Measurements from ENCODE around the gene KDELR3. TPM values are rescaled to one million over a fixed set of nuclear protein-coding genes. Genes with fewer than 3 reads are reported as not detected.

Gene KDELR3
- total RNA-seq, 1 experiment from 2014 or later, result 7.3 TPM

- Histone ChIP-seq H3K18ac (ENCODE audit: insufficient read length, low read depth, low read length) (no peak overlapping the region), H3K79me1 (ENCODE audit: insufficient read depth, low read depth, low read length, poor library complexity, severe bottlenecking) (no peaks in the 10 kb centered on the region), H2BK5ac (ENCODE audit: insufficient read length, low read length) (no peak overlapping the region), H2AFZ (ENCODE audit: low read length) (no peak overlapping the region), H3K56ac (ENCODE audit: insufficient read length, low read depth, low read length) (no peak overlapping the region), H4K8ac (replicated peaks; ENCODE audit: insufficient read length, low read depth, low read length) (no peak overlapping the region), H2BK15ac (ENCODE audit: low read depth, low read length) (no peak overlapping the region), H4K20me1 (ENCODE audit: control insufficient read depth, insufficient read depth, insufficient read length) (no peaks in the 10 kb centered on the region), H2AK5ac (ENCODE audit: insufficient read length, low read length) (no peak overlapping the region), H3K27ac (ENCODE audit: insufficient read length, low read depth, low read length) (no peak overlapping the region), H3K9ac (ENCODE audit: extremely low read depth, insufficient read length, low read length) (no peak overlapping the region), H3K23ac (ENCODE audit: insufficient read length, low read depth, low read length) (no peak overlapping the region), H3K27me3 (ENCODE audit: insufficient read depth, low read length) (no peaks in the 10 kb centered on the region), H3K14ac (ENCODE audit: insufficient read depth, low read length) (no peak overlapping the region), H4K91ac (ENCODE audit: insufficient read length, low read depth, low read length) (no peak overlapping the region), H2BK12ac (ENCODE audit: insufficient read length, low read depth, low read length) (no peak overlapping the region), H4K5ac (ENCODE audit: insufficient read length, low read depth, low read length) (no peak overlapping the region), H3T11ph (ENCODE audit: low read length) (no peak overlapping the region), H3K4ac (ENCODE audit: low read depth, low read length) (no peak overlapping the region), H3K79me2 (ENCODE audit: insufficient read depth, low read length) (no peaks in the 10 kb centered on the region; the same call in 1 of the 2 replicates), H3K4me2 (ENCODE audit: insufficient read depth, insufficient read length, low read length) (no peak overlapping the region), H3K9me3 (ENCODE audit: control insufficient read depth, low read depth, low read length) (no peaks in the 10 kb centered on the region), H3K23me2 (ENCODE audit: insufficient read length, low read depth, low read length, poor library complexity, severe bottlenecking) (peaks cover 4% of the 10 kb centered on the region), H2BK20ac (ENCODE audit: low read depth, low read length, poor library complexity, severe bottlenecking) (no peak overlapping the region), H2BK120ac (ENCODE audit: low read depth, low read length, poor library complexity, severe bottlenecking) (no peak overlapping the region), H3K4me1 (ENCODE audit: insufficient read depth, low read length) (peaks cover 5% of the 10 kb centered on the region; the same call in 1 of the 2 replicates)
- Mint-ChIP-seq H3K9me3 (peaks cover 0 to 3% of the 10 kb centered on the region in 2 experiments; a peak in 1 of 5 replicates), H3K4me1 (peaks cover 22 to 36% of the 10 kb centered on the region in 2 experiments), H3K27ac (no peak overlapping the region), H3K4me3 (no peak overlapping the region), H3K27me3 (ENCODE audit: low read depth) (no peaks in the 10 kb centered on the region; the same call in 1 of the 2 replicates), H3K36me3 (ENCODE audit: insufficient read depth in 1 of 3, low read depth in 3 of 3) (peaks cover 0 to 2% (median 2%) of the 10 kb centered on the region in 3 experiments; a peak in 3 of 7 replicates)
- WGBS (ENCODE audit: extremely low coverage, insufficient read length, low lambda C conversion rate), result no CpG with 5 or more reads among the region's 5 CpGs
- no peak for DNase-seq
- no peak for TF ChIP-seq CTCF (conservative IDR thresholded peaks at IDR 0.05)
Measured at GRCh38 chr22:38510416-38510970, 42.6 kb downstream of the KDELR3 start.

All from H9 (cell line).